ENCODE results near the gene CHRDL2. TPM values are rescaled to one million over a fixed set of nuclear protein-coding genes. Genes with fewer than 3 reads are reported as not detected.

CHRDL2 gene
- total and polyA plus RNA-seq, 2 of the 13 experiments (the other 11 are each of a cell fraction or from before 2014, with no cell fraction given), result 0.04 TPM; not detected in 1

DNA sequence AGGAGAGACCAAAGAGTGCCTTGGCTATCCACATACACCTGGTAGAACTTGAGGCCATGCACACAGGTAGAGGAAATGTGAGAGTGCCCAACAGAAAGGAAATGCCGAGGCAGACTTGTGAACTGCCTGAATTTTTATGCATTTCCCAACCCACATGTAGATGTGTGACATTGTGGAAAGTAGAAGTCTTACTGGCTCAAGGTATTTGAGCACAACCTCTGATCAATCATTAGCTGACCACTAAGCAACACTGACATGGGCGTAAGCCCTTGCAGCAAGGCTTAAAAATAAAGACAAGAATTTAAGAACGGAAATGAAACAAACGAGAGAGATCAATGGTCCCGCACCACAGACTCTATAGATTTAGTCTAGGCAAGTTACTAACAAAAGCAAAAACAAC is 76.2 kb downstream of the CHRDL2 start (continued):
- no peak for TF ChIP-seq ARID5B (CRISPR knock-in tag; IDR thresholded peaks at IDR 0.05)
- no peak for TF ChIP-seq ZNF121 (CRISPR knock-in tag; IDR thresholded peaks at IDR 0.05)
- TF ChIP-seq, protein P1, sequence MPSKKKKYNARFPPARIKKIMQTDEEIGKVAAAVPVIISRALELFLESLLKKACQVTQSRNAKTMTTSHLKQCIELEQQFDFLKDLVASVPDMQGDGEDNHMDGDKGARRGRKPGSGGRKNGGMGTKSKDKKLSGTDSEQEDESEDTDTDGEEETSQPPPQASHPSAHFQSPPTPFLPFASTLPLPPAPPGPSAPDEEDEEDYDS (CRISPR knock-in tag; IDR thresholded peaks at IDR 0.05), result no peak
- no peak for TF ChIP-seq ZNF12 (CRISPR knock-in tag; IDR thresholded peaks at IDR 0.05)
- no peak for TF ChIP-seq PAX8 (CRISPR knock-in tag; IDR thresholded peaks at IDR 0.05; ENCODE audit: borderline replicate concordance)
- TF ChIP-seq ZNF552 (CRISPR knock-in tag; IDR thresholded peaks at IDR 0.05; ENCODE audit: borderline replicate concordance), result no peak

- no TSS peak for BruUV-seq (replicated peaks)
- ChIA-PET POLR2A (no interaction called here), CTCF (ENCODE audit: low intra/inter-chr PET ratio, low total read pairs) (no interaction called here)
- no peak overlapping the region for H2AFZ ChIP-seq (ENCODE audit: low read length)
- TF ChIP-seq THAP11 (CRISPR knock-in tag; IDR thresholded peaks at IDR 0.05) (no peak), ZNF615 (CRISPR knock-in tag; IDR thresholded peaks at IDR 0.05; ENCODE audit: borderline replicate concordance) (no peak), IRX3 (CRISPR knock-in tag; IDR thresholded peaks at IDR 0.05; ENCODE audit: borderline replicate concordance, low read depth) (no peak), CAMTA2 (CRISPR knock-in tag; IDR thresholded peaks at IDR 0.05; ENCODE audit: borderline replicate concordance) (no peak), ZNF577 (CRISPR knock-in tag; IDR thresholded peaks at IDR 0.05; ENCODE audit: borderline replicate concordance, low read depth) (no peak), ZNF562 (CRISPR knock-in tag; IDR thresholded peaks at IDR 0.05; ENCODE audit: borderline replicate concordance) (no peak), PRMT3 (CRISPR knock-in tag; IDR thresholded peaks at IDR 0.05; ENCODE audit: borderline replicate concordance, low read depth) (no peak), ZNF556 (CRISPR knock-in tag; IDR thresholded peaks at IDR 0.05; ENCODE audit: borderline replicate concordance) (no peak), ZNF687 (CRISPR knock-in tag; IDR thresholded peaks at IDR 0.05) (no peak), KMT2B (CRISPR knock-in tag; IDR thresholded peaks at IDR 0.05) (no peak)
- in situ Hi-C loops (cut with HindIII; ENCODE audit: extremely low pct_ligation_motif_present, low pct_unique_long_range_greater_than_20kb), result no loop called here
- no peaks in the 10 kb centered on the region for H3K79me2 ChIP-seq (ENCODE audit: insufficient read depth, low read length)
- H3K36me3 ChIP-seq (replicated peaks in 1 of 2; ENCODE audit: control insufficient read depth in 1 of 2, insufficient read depth in 2 of 2, low read length in 2 of 2), result no peaks in the 10 kb centered on the region; a peak in 1 of 5 replicates
- no peaks in the 10 kb centered on the region for H3K4me1 ChIP-seq (ENCODE audit: insufficient read depth, low read length)
- H3K9me3 ChIP-seq (ENCODE audit: low read length), result no peaks in the 10 kb centered on the region
- H3K9ac ChIP-seq (ENCODE audit: insufficient read depth, low read depth, low read length), result no peak overlapping the region
- WGBS (ENCODE audit: low lambda C conversion rate), result 100% methylated on average over 2 of the region's 2 CpGs
- intact Hi-C loops (cut with micrococcal nuclease; ENCODE audit: unreplicated experiment), result no loop called here
- FAIRE-seq (no peak), DNase-seq (ENCODE audit: low spot score) (no peak), ATAC-seq (no peak)
- no peaks in the 10 kb centered on the region for H3K27me3 ChIP-seq (ENCODE audit: control insufficient read depth in 1 of 2, insufficient read depth in 2 of 2, low read length in 2 of 2)
- no peaks in the 10 kb centered on the region for H4K20me1 ChIP-seq (ENCODE audit: insufficient read depth, low read length)
- H3K4me3 ChIP-seq (replicated peaks in 1 of 3; ENCODE audit: insufficient read depth in 1 of 3, low read depth in 2 of 3, low read length in 3 of 3), result no peak overlapping the region
- H3K4me2 ChIP-seq (ENCODE audit: low read depth, low read length), result no peak overlapping the region
- H3K27ac ChIP-seq (ENCODE audit: extremely low read length, insufficient read depth, low read length), result no peak overlapping the region
Measured at GRCh38 chr11:74650498-74650897, 80.7 kb downstream of the CHRDL2 start.
